Fibroblast of peridontal ligament (primary cell): Measurements from ENCODE around the gene SLU7.

ENCODE experiments used
- DNase-seq: peaks from one replicate; pipeline ENCODE4 v3.0.0-alpha.2; 2010; ENCODE audit errors: extremely low read depth

SLU7 gene

DNA sequence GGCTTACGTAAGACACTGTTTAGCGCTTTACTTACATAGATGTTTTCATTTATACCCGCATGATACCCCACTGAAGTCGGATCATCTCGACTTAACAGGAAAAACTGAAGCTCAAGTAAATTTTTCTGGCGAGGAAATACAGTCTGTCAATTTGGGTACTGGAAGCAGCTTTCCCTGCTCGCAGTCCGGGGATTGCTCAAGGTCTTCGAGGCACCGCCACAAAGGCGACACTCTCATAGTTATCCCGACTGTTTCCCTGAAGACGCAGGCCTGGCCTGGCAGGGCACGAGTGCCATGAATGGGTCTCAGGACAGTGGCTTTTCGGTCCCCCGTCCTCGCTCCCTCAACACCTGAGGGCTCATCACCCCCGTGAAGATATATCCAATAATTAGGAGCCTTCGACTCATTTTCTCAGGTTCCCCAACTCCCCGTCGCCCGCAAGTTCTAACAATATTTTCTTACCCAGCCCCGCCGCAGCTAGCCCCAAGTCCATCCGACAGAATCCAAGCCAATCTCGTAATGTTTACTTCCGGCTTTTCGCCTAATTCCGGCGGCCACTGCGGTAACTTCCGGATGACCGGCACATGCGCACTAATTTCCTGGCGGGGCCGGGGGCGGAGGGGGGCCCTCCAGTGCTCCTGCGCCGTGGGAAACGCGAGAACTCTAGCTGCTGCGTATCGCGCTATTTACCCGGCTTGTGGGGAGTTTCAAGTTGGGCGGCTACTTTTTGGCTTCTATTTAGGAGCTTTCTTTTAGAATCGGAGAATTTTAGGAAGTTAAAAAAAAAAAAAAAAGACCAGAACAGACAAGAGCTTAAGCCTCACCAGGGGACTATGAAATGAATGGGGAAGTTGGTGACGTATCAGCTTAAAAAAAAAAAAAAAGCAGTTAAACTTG lies at the start of gene SLU7:
TSS of gene SLU7 (minus strand) at position 521 of the 897 bp plus-strand sequence. CDS start 3,787 bp downstream, outside the sequence.
- peak; percentile 97 for DNase-seq

DNA sequence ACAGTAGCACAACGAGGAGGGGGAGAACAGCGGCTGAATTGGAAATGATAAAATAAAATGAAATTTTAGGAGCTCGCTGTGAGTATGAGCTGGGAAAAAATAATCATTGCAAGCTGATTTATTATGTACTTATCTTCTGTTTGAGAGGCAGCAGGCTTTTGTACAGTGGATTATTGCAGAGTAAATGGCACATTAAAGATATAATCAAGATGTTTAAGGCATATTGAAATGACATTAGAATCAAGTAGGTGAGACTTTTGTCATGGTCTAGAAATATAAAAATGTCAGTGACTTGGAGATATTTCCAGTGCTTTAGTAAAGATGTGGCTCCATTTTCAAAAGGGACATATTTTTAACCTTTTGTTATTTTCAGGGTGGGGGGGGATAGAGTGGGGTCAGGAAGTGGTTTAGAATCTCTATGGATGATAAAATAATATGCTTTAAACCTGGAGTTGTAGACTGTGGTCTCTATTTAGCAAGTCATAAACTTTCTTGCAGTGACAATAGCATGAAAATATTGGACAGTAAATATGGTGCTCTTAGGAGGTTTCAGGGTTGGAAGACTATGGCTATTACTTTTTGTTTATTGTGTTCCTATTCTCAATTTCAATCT lies 49.6 kb upstream of the SLU7 start:
- DNase-seq = no peak

DNA sequence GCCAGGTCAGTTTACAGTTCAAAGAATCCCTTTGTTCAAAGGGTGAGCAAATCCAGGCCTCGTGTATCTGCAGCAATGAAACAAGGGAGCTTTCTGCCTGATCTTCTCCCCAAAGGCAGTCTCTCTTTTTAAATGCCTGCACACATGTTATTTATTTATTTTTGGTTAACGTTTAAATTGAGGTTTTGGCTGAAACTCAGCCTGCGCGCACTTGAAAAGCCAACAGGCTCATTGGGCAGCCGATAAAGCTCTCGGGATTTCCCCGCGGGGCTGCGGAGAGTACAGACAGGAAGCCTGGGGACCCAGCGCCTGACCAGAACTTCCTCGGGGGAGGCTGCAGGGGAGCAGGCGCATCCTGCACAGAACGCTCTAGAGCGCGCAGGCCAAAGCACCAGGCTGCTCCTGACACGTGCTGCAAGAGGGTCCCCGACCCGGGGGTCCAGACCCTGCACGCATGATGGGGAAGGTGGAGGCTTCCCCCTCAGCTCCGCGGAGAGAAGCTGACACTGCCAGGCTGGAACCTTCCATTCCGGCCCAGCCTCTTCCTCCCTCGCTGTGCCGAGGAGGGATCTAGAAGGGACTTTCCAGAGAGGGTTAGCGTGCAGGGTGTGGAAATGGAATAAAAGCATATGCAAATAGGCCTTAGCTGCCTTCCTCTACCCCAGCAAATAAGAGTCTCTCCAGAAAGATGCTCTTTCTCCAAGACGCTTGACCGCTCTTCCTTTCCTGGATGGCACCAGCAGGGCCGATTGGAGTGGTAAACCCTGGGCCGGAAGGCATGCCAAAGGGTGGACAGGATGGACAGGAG lies 48.9 kb upstream of the SLU7 start:
- DNase-seq = peak; percentile 91

DNA sequence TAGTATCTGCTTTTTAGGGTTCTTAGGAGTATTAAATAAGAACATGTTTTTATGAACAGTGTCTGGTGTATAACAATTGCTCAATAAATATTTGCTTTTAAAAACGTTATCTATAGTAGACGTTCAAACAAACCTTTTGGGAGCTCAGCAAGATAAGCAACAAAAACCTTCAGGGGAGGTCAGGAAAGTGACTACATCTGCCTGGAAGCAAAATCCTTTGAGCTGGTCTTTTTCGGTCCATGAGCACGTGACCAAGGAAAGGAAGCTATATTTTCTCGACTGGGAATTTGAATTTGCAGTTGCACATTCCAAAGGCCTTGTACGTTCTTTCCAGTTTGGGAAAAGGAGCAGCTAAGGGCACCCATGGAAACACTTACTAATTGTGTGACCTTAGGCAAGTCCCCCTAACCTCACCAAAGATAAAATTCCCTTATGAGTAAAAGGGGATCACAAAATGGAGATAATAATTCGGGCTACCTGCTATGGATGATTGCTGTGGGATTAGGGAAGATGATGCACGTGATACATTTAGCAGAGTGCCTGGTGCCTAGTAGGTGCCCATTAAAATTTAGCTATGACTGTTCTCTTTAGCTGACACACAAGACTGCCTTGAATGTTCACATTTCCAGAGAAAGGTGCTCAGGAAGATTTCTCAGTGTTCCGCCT lies 48.1 kb upstream of the SLU7 start:
- DNase-seq = no peak

DNA sequence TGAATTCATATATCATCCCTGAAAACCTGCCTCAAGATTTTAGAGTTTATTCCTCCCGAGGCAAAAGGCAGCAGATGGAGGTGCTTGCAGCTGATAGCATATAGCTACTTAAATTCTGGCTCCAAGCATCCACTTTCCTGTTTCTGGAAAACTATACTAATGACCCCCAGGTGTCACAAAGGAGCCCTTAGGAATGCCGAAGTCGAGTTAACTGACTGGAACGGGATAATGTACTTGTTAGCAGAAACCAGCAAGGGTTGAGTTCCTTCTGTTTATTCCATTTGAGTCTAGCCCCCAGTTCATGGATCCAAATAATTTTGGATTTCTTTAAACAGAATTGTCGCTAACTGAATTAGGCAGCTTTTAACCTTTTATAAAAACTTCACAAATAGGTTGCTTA lies 47.2 kb upstream of the SLU7 start:
- DNase-seq = no peak

DNA sequence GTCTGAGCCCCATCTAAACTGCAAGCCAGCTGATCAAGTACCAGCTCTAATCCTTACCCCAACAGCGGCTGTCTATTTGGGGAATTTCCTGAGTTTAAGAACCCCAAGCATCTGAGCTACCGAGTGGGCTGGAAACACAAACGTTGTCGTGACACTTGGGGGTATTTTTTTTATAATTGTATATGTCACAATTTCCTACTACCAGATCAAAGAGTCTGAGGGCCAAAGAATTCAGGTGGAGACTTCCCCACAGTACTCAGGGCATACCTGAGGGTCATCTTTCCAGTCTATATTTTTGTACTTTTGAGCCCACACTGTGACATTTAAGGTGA lies 45.6 kb upstream of the SLU7 start:
- DNase-seq = no peak

DNA sequence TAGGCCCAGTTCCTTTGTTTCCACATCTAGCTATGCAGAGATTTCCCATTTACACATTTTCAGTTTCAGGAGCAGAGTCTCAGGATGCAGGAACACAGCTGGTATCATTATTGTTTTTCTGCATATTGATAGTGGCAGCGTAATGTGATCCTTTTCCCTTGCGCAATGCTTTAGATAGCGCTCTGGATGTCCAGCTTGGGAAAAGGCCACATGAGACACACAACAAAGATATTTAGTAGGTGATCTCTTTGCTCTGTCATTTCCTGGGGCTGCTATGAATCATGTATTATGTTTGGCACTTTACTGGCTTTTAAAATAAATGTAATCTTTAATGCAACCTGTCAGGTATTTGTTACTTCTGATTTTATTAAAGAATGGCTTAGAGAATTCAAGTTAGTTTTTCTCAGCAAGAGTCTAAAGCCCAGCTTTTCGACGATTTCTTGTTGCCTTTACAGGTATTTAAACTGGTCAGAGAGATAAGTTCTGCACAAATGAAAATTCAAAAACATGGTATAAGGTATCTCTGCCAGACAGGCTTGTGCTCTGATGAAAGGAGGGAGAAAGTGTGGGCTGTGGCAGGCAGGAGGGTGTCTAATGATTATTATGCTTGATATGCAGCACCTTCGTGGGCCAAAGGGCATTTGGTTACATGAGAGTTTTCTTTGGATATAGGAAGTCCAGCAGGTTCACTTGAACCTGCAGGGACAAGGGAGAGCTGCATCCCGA lies 45.0 kb upstream of the SLU7 start:
- DNase-seq = peak; percentile 52

DNA sequence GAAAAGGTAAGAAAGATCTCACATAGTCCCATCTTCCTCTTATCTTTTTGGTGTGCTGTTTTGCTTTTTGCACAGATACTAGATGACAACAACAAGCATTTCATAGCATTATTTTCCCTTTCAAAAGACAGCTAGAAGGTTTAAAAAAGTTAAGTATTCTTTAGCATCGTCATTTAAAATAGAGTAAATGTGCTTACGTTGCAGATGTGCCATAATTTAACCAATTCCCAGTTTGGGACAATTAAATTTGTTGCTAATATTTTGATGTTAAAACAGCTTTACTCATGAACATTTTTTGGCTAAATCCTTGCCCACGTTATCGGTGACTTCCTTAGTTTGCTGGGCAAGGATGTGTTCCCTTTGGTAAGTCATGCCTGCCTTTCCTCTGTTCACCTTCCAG lies 44.3 kb upstream of the SLU7 start:
- no peak for DNase-seq

DNA sequence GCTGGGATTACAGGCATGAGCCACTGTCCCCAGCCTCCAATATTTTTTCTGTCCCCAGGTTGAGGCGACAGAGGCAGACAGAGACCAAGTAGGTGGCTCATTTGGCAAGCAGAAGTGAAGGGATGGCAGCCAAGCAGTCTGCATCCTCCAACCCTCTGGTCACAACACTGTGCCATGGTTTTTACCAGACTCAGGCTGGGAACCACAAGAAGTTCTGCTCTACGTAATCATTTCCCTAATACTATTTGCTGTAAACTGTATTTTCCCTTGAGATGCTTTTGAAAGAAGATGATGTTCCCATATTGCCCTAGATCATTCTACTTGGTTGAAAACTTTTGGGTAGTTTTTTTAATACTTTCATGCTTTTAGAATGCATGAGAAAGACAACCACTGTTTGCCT lies 43.3 kb upstream of the SLU7 start:
- no peak for DNase-seq

DNA sequence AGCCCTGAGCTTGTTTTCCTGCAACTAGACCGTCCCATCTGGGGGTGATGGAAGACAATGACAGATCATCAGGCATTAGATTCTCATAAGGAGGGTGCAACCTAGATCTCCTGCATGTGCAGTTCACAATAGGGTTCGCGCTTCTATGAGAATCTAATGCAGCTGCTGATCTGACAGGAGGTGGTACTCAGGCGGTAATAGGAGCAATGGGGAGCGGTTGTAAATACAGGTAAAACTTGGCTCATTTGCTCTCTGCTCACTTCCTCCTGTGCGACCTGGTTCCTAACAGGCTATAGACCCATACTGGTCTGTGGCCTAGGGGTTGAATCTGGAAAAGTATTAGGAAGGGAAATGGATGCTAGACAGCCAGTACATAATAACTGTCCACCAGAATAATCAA lies 42.5 kb upstream of the SLU7 start:
- DNase-seq = no peak

DNA sequence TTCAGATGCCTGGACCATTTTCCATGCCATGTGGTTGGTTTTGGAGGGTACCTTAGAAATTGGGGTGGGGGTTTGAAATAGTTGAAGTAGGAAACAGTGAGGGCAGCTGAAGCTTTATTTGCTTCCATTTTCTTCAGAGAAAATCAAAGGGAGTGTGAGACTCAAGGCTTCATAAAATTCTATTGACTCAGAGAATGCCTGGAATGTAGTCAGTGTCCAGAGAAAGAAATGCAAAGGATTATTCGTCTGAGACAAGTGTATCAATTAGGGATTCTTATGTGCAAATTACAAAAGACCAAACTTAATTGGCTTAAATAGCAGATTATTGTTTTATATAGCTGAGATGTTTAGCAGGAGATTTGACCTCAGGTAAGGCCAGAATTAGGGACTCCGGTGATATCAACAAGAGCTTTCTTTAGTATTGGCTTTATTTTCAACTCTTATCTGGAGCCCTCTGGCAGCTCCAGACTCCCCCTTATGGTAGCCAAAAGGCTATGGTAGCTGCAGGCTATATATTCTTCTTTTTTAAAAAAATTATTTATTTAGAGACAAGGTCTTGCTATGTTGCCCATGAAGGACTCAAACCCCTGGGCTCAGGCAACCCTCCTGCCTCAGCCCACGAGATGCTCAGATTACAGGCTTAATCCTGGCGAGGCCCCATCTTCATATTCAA lies 41.6 kb upstream of the SLU7 start:
- DNase-seq = no peak

DNA sequence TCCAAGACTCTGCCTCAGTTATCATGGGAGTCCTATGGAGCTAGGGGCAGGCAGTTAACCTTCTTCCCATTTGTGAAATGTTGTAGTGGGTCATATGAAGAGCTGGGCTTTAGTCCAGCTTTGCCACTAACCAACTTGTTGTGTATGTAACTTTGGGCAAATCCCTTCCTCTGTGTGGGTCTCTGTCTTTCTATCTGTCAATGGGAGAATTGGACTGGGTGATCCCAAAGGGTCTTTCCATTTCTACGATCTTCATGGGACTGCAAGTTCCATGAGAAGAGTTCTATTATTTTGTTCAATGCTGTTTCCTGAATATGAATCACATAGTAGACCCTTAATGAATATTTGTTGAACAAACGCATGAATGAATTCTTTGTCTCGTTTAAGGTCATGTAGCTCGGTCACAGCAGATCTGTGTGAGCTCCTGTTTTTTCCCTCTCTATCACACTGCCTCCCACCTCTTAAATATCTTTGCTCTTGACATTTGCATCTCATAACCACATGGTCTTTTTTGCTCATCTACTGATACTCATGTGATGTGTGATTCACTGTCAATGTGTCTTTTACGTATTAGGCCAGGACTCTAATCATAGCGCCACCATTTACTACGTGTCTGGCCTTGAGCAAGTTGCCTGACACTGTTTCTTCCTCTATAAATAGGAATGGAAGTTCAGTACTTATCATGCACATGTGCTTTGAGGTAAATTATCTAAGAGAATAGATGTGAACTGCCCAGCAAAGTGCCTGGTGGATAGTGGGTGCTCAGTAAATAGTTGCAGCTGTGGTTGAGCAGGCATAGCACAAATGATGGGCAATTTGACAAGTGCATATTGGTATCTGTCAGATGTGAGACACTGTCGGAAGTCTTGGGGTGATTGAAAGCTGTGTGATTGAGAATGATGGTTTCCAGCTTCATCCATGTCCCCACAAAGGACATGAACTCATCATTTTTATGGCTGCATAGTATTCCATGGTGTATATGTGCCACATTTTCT lies 40.2 kb upstream of the SLU7 start:
- DNase-seq = no peak

DNA sequence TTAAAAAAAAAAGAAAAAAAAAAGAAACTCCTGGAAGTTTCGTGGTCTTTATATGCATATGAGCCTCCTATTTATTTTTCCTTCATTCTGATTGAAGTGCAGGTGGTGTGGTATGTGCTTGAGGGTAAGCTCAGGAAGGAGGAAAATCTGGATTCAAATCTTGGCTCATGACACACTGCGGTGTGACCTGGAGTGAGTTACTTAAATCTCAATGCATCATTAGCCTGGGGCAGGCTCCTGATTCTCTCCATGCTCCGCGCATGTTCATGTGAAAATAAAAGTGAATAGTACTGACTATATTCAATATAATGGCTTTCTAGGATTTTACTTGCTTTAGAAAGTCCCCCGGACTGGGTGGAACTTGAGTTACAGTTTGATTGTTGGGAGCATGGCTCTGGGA lies 38.4 kb upstream of the SLU7 start:
- DNase-seq = no peak

DNA sequence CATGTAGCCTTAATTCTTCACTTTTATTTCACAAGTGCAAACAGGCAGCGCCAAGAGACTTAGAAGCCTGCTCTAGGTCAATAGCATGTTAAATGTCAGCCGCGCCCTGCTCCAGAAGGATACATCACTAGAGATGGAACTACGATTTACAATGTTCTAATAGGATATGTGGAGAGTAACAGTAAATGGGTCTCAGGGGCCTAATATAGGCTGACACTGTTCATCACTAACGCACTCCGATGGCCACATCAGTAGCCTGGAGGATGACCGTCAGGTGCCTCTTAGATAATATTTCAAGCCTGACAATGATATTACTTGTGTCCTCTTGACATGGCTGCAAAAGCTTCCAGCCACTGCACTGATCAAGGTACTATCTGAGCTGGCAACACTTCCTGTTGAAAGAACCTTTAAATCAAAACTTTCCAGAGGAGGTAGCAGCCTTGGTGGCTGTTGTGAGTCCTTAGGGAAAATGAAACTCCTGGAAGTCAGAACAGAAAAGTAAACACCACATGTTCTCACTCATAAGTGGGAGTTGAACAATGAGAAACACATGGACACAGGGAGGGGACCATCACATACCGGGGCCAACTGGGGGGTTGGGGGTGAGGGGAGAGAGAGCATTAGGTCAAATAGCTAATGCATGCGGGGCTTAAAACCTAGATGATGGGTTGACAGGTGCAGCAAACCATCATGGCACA lies 37.7 kb upstream of the SLU7 start:
- DNase-seq = no peak

DNA sequence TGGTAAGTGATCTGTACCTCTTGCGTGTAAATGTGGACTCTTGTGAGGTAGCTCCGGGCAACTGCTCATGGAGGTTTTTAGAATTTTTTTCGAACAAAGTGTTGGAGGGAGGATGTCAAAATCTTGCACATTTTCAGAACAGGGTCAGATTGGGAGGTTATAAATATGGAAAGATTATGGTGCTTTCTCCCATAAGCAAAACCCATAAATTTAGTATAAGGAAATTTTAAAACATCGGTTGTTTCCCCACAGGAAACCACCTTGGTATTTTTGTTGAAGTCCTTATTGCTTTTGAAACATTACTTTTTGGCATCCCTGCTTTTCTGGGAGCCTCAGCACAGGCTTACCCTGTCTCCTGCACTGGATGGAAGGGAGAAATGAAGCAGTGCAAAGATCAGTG lies 36.7 kb upstream of the SLU7 start:
- no peak for DNase-seq

DNA sequence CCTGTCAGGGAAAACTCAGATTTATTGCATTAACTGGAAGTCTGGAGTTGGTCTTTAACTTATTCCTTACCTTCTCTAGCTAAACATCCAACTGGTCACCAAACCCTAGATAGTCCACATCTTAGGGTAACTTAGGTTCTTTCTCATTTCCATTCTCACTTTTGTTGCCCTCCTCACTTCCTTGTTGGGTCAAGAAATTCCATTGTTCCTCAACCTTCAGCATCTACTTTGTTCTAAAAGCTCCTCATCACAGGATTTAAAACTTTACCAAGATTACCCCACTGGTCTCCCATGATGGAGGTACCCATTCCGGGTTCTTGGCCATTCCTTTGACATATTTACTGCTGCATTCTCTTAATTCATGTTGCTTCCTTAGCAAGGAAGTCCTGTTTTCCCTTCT lies 34.9 kb upstream of the SLU7 start:
- DNase-seq = no peak

DNA sequence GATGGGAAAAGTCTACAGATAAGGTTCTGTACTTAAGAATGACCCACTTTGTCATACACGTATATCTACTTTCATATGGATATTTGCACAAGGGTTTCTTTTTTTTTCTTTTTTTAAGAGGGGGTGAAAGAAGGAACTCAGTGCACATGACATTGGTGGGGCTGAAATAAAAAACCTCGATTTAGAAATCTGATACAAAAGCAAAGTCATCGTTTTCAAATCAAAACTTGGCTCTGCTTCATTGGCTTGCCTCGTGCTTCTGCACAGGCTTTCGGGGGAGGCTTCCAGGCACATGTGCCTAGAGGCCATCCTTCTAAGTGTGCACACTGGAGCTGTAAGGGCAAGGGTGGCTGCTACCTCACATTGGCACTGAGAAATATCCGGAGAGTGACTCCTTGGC lies 33.9 kb upstream of the SLU7 start:
- DNase-seq = no peak

DNA sequence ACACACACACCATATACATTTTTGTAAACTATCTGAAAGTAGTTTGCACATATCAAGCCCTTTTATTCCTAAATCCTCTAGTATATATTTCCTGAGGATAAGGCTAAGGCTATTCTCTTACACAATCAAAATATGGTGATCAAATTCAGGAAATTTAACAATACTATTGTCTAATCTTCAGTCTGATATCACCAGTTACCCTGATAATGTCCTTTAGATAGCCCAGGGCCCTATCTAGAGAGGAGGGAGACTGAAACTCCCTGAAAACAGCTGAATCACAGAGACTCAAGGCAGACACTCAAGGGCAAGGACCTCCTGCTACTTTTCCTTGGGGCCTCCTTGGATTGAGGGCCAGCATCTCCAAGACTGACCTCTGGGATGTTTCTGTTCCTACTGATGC lies 33.2 kb upstream of the SLU7 start:
- DNase-seq = no peak

DNA sequence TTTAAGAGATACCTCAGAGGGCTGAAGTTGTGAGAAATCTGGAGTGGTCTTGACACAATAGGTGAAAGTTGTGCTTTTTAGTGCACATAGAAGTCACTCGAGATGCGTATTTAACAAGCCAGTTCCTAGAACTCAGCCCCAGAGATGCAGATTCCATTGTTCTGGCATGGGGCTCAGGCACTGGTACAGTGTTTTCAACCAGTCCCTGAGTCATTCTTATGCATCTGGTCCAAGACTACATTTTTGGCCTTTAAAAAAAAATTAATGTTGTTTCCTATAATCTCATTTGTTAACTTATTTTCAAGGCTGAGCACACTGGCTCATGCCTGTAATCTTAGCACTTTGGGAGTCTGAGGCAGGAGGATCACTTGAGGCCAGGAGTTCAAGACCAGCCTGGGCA lies 32.4 kb upstream of the SLU7 start:
- DNase-seq = no peak
